GM18505 (cell line): Measurements from ENCODE around the gene RAI2.
"Not testable (repeated sequence)": the region's sequence is repeated elsewhere in the genome, so short reads cannot be mapped to it uniquely, and the experiment has no call there.

ENCODE experiments used
- ATAC-seq: cut with Tn5 transposase; IDR thresholded peaks from one replicate; pipeline ENCODE4 v1.9.1; 2021; ENCODE audit not compliant: unreplicated experiment
- POLR2A ChIP-seq: IDR thresholded peaks from 4 replicates; pipeline ENCODE4 v1.6.1; 2011; ENCODE audit warnings: borderline replicate concordance; ENCODE audit not compliant: insufficient read depth, insufficient read length; ENCODE audit errors: extremely low read depth

Gene RAI2

GRCh38 chrX:17814557-17814956 is 46.5 kb downstream of the RAI2 start:
- ATAC-seq = no peak
- TF ChIP-seq POLR2A = no peak

- no peak for TF ChIP-seq POLR2A
- ATAC-seq = no peak
Measured at GRCh38 chrX:17814059-17814458, 47.0 kb downstream of the RAI2 start.

- no peak for ATAC-seq
- TF ChIP-seq POLR2A = no peak
Measured at GRCh38 chrX:17813277-17813676, 47.8 kb downstream of the RAI2 start.

GRCh38 chrX:17812763-17813162 is 48.3 kb downstream of the RAI2 start:
- TF ChIP-seq POLR2A = no peak
- ATAC-seq = no peak

- no peak for TF ChIP-seq POLR2A
- no peak for ATAC-seq
Measured at GRCh38 chrX:17809984-17810383, 51.1 kb downstream of the RAI2 start.

GRCh38 chrX:17809273-17809672 is 51.8 kb downstream of the RAI2 start:
- no peak for TF ChIP-seq POLR2A
- ATAC-seq = no peak

GRCh38 chrX:17805120-17805519 is 56.0 kb downstream of the RAI2 start:
- no peak for TF ChIP-seq POLR2A
- ATAC-seq = no peak

- no peak for TF ChIP-seq POLR2A
- no peak for ATAC-seq
Measured at GRCh38 chrX:17803449-17803848, 57.6 kb downstream of the RAI2 start.

GRCh38 chrX:17802756-17803155 is 58.3 kb downstream of the RAI2 start:
- no peak for ATAC-seq
- TF ChIP-seq POLR2A = no peak

- ATAC-seq = no peak
- TF ChIP-seq POLR2A = no peak
Measured at GRCh38 chrX:17801431-17801830, 59.7 kb downstream of the RAI2 start.

GRCh38 chrX:17798921-17799320 is 62.2 kb downstream of the RAI2 start:
- no peak for TF ChIP-seq POLR2A

GRCh38 chrX:17792826-17793225 is 68.3 kb downstream of the RAI2 start:
- no peak for TF ChIP-seq POLR2A
- no peak for ATAC-seq

More at GRCh38 chrX:17798921-17799320, 62.2 kb downstream of the RAI2 start:
- no peak for ATAC-seq

GRCh38 chrX:17788956-17789562 is 72.0 kb downstream of the RAI2 start:
- no peak for TF ChIP-seq POLR2A

GRCh38 chrX:17788439-17788838 is 72.7 kb downstream of the RAI2 start:
- no peak for TF ChIP-seq POLR2A
- ATAC-seq = no peak

More at GRCh38 chrX:17788956-17789562, 72.0 kb downstream of the RAI2 start:
- no peak for ATAC-seq

- no peak for TF ChIP-seq POLR2A
- no peak for ATAC-seq
Measured at GRCh38 chrX:17787557-17787956, 73.5 kb downstream of the RAI2 start.

GRCh38 chrX:17786554-17787347 is 74.3 kb downstream of the RAI2 start:
- not testable (repeated sequence) for ATAC-seq
